Activated naive CD4-positive, alpha-beta T cell treated with anti-CD3 and anti-CD28 coated beads for 36 hours (primary cell): Measurements from ENCODE around the gene MBNL1. TPM values are rescaled to one million over a fixed set of nuclear protein-coding genes. Genes with fewer than 3 reads are reported as not detected.

Source experiments
- CTCF ChIA-PET: fragments of 350-600 bp; sonication (Branson Sonifier 250); formaldehyde crosslinking; loops from one replicate; lab custom pipeline; 2021; ENCODE audit warnings: antibody characterized with exemption; lab: Charles Lee
- DNase-seq: peaks from one replicate; pipeline ENCODE4 v3.0.0-alpha.2; 2020
- H3K27ac Mint-ChIP-seq: one replicate; pipeline ENCODE4 v1.8.0; 2021; ENCODE audit warnings: mild to moderate bottlenecking, mixed read lengths
- H3K27me3 Mint-ChIP-seq: one replicate; pipeline ENCODE4 v1.8.0; 2021; ENCODE audit warnings: low read depth, mixed read lengths
- H3K36me3 Mint-ChIP-seq: one replicate; pipeline ENCODE4 v1.8.0; 2021; ENCODE audit warnings: low read depth, mixed read lengths
- H3K4me1 Mint-ChIP-seq: one replicate; pipeline ENCODE4 v1.8.0; 2021; ENCODE audit warnings: low read depth, mixed read lengths
- H3K4me3 Mint-ChIP-seq: one replicate; pipeline ENCODE4 v1.8.0; 2021; ENCODE audit warnings: mild to moderate bottlenecking, moderate library complexity, mixed read lengths
- H3K9me3 Mint-ChIP-seq: one replicate; pipeline ENCODE4 v1.8.0; 2021; ENCODE audit warnings: mixed read lengths
- intact Hi-C: fragments of 100-400 bp; cut with micrococcal nuclease; formaldehyde crosslinking; loops from one replicate; pipeline ENCODE4 v1.15.1; 2023
- total RNA-seq, 2 experiments: library from RNA; stranded (reverse); gene quantifications; one replicate each; pipeline ENCODE4 v1.2.3, GENCODE V29; 2021

Gene MBNL1
- total RNA-seq, 2 experiments from 2014 or later: 387 to 391 TPM

- no peak for DNase-seq
- peaks cover 33% of the 10 kb centered on the region for H3K36me3 Mint-ChIP-seq
- peaks cover 61% of the 10 kb centered on the region for H3K4me1 Mint-ChIP-seq
- H3K4me3 Mint-ChIP-seq: no peak overlapping the region
- intact Hi-C loops: loop anchor here (10.0 kb wide), 1 partner anchor 1243 kb away; the partner anchor contains the start of gene GPR171
- H3K27ac Mint-ChIP-seq: peak overlapping the region; percentile 67
- H3K27me3 Mint-ChIP-seq: no peaks in the 10 kb centered on the region
- no peaks in the 10 kb centered on the region for H3K9me3 Mint-ChIP-seq
- CTCF ChIA-PET: interaction anchor here (1.0 to 1.7 kb wide), 4 partner anchors 10 to 436 kb away, joined by 4 to 8 read pairs (median 5); no protein-coding TSS in a partner anchor
Measured at GRCh38 chr3:152448091-152448490, 179.4 kb downstream of the MBNL1 start.

- intact Hi-C loops: no loop called here
- H3K36me3 Mint-ChIP-seq: peaks cover 27% of the 10 kb centered on the region
Measured at GRCh38 chr3:152452318-152452717, 183.6 kb downstream of the MBNL1 start.

GRCh38 chr3:152454076-152454875 is 185.5 kb downstream of the MBNL1 start:
- H3K27ac Mint-ChIP-seq: no peak overlapping the region
- no peak overlapping the region for H3K4me3 Mint-ChIP-seq
- H3K36me3 Mint-ChIP-seq: peaks cover 31% of the 10 kb centered on the region
- CTCF ChIA-PET: no interaction called here
- no peak for DNase-seq
- H3K27me3 Mint-ChIP-seq: no peaks in the 10 kb centered on the region
- peaks cover 40% of the 10 kb centered on the region for H3K4me1 Mint-ChIP-seq
- H3K9me3 Mint-ChIP-seq: no peaks in the 10 kb centered on the region
- intact Hi-C loops: no loop called here

More at GRCh38 chr3:152452318-152452717, 183.6 kb downstream of the MBNL1 start:
- peak overlapping the region; percentile 19 for H3K27ac Mint-ChIP-seq
- H3K9me3 Mint-ChIP-seq: no peaks in the 10 kb centered on the region
- H3K27me3 Mint-ChIP-seq: no peaks in the 10 kb centered on the region
- H3K4me3 Mint-ChIP-seq: no peak overlapping the region
- peaks cover 32% of the 10 kb centered on the region for H3K4me1 Mint-ChIP-seq
- no peak for DNase-seq
- CTCF ChIA-PET: no interaction called here

- CTCF ChIA-PET: interaction anchor here (0.6 kb wide), 1 partner anchor 54 kb away, joined by 3 read pairs; no protein-coding TSS in a partner anchor
- no peak for DNase-seq
- no peak overlapping the region for H3K4me3 Mint-ChIP-seq
- intact Hi-C loops: no loop called here
- H3K36me3 Mint-ChIP-seq: peaks cover 36% of the 10 kb centered on the region
- peaks cover 39% of the 10 kb centered on the region for H3K4me1 Mint-ChIP-seq
- H3K27me3 Mint-ChIP-seq: no peaks in the 10 kb centered on the region
- H3K9me3 Mint-ChIP-seq: no peaks in the 10 kb centered on the region
- H3K27ac Mint-ChIP-seq: no peak overlapping the region
Measured at GRCh38 chr3:152455989-152456388, 187.3 kb downstream of the MBNL1 start.

GRCh38 chr3:152457500-152458375 is 189.0 kb downstream of the MBNL1 start:
- Mint-ChIP-seq H3K9me3 (no peaks in the 10 kb centered on the region), H3K4me3 (no peak overlapping the region), H3K4me1 (peaks cover 28% of the 10 kb centered on the region), H3K27ac (peak overlapping the region; percentile 62), H3K36me3 (peaks cover 28% of the 10 kb centered on the region), H3K27me3 (no peaks in the 10 kb centered on the region)
- no peak for DNase-seq
- intact Hi-C loops: no loop called here
- CTCF ChIA-PET: interaction anchor here (0.6 to 2.4 kb wide), 6 partner anchors 9 to 380 kb away, joined by 3 to 8 read pairs (median 4); no protein-coding TSS in a partner anchor

GRCh38 chr3:152458376-152459117 is 189.8 kb downstream of the MBNL1 start:
- Mint-ChIP-seq H3K27me3 (no peaks in the 10 kb centered on the region), H3K27ac (peak overlapping the region; percentile 68), H3K4me3 (peak overlapping the region; percentile 15), H3K4me1 (peaks cover 27% of the 10 kb centered on the region), H3K36me3 (peaks cover 31% of the 10 kb centered on the region), H3K9me3 (no peaks in the 10 kb centered on the region)
- peak; percentile 38 for DNase-seq
- CTCF ChIA-PET: interaction anchor here (0.6 to 2.4 kb wide), 5 partner anchors 8 to 381 kb away, joined by 3 to 8 read pairs (median 4); no protein-coding TSS in a partner anchor
- intact Hi-C loops: no loop called here

GRCh38 chr3:152459118-152459515 is 190.4 kb downstream of the MBNL1 start:
- H3K4me3 Mint-ChIP-seq: no peak overlapping the region
- no peaks in the 10 kb centered on the region for H3K9me3 Mint-ChIP-seq
- peaks cover 27% of the 10 kb centered on the region for H3K4me1 Mint-ChIP-seq
- peak overlapping the region; percentile 68 for H3K27ac Mint-ChIP-seq
- H3K27me3 Mint-ChIP-seq: no peaks in the 10 kb centered on the region
- intact Hi-C loops: no loop called here
- peaks cover 33% of the 10 kb centered on the region for H3K36me3 Mint-ChIP-seq
- no peak for DNase-seq
- CTCF ChIA-PET: interaction anchor here (0.6 to 2.4 kb wide), 3 partner anchors 11 to 560 kb away, joined by 4 to 8 read pairs (median 5); no protein-coding TSS in a partner anchor

GRCh38 chr3:152459572-152459971 is 190.8 kb downstream of the MBNL1 start:
- no peaks in the 10 kb centered on the region for H3K27me3 Mint-ChIP-seq
- H3K36me3 Mint-ChIP-seq: peaks cover 33% of the 10 kb centered on the region
- no peak for DNase-seq
- no peaks in the 10 kb centered on the region for H3K9me3 Mint-ChIP-seq
- intact Hi-C loops: no loop called here
- H3K4me1 Mint-ChIP-seq: peaks cover 27% of the 10 kb centered on the region
- H3K4me3 Mint-ChIP-seq: no peak overlapping the region
- CTCF ChIA-PET: interaction anchor here (0.6 kb wide), 1 partner anchor 559 kb away, joined by 5 read pairs; no protein-coding TSS in a partner anchor
- H3K27ac Mint-ChIP-seq: peak overlapping the region; percentile 56

- H3K27me3 Mint-ChIP-seq: no peaks in the 10 kb centered on the region
- peaks cover 24% of the 10 kb centered on the region for H3K4me1 Mint-ChIP-seq
- peaks cover 34% of the 10 kb centered on the region for H3K36me3 Mint-ChIP-seq
- CTCF ChIA-PET: interaction anchor here (0.7 to 1.0 kb wide), 2 partner anchors 11 to 63 kb away, joined by 4 to 6 read pairs; no protein-coding TSS in a partner anchor
- DNase-seq: no peak
- H3K4me3 Mint-ChIP-seq: no peak overlapping the region
- intact Hi-C loops: no loop called here
- peak overlapping the region; percentile 72 for H3K27ac Mint-ChIP-seq
- no peaks in the 10 kb centered on the region for H3K9me3 Mint-ChIP-seq
Measured at GRCh38 chr3:152460936-152461335, 192.2 kb downstream of the MBNL1 start.

GRCh38 chr3:152461460-152461859 is 192.7 kb downstream of the MBNL1 start:
- CTCF ChIA-PET: interaction anchor here (0.7 to 1.0 kb wide), 2 partner anchors 11 to 62 kb away, joined by 4 to 6 read pairs; no protein-coding TSS in a partner anchor
- Mint-ChIP-seq H3K27me3 (no peaks in the 10 kb centered on the region), H3K9me3 (no peaks in the 10 kb centered on the region), H3K4me3 (no peak overlapping the region), H3K4me1 (peaks cover 27% of the 10 kb centered on the region), H3K27ac (peak overlapping the region; percentile 72), H3K36me3 (peaks cover 30% of the 10 kb centered on the region)
- intact Hi-C loops: no loop called here
- DNase-seq: no peak

GRCh38 chr3:152466784-152467183 is 198.1 kb downstream of the MBNL1 start:
- H3K27me3 Mint-ChIP-seq: no peaks in the 10 kb centered on the region
- peaks cover 6% of the 10 kb centered on the region for H3K4me1 Mint-ChIP-seq
- DNase-seq: no peak
- no peaks in the 10 kb centered on the region for H3K9me3 Mint-ChIP-seq
- H3K36me3 Mint-ChIP-seq: peaks cover 18% of the 10 kb centered on the region
- peak overlapping the region; percentile 36 for H3K27ac Mint-ChIP-seq
- CTCF ChIA-PET: interaction anchor here (0.6 to 1.1 kb wide), 4 partner anchors 9 to 395 kb away, joined by 3 to 7 read pairs (median 4); no protein-coding TSS in a partner anchor
- intact Hi-C loops: no loop called here
- no peak overlapping the region for H3K4me3 Mint-ChIP-seq
